ENCODE measurements around the gene LDLRAP1.

Gene LDLRAP1

GRCh38 chr1:25617625-25618432 lies 74.4 kb downstream of the LDLRAP1 start:
- in situ Hi-C loops (cut with MboI; ENCODE audit: low sequenced_read_pairs, unreplicated experiment), result no loop called here
- no peak for TF ChIP-seq CTCF (IDR thresholded peaks at IDR 0.05; ENCODE audit: borderline replicate concordance, control extremely low read depth, extremely low read depth, insufficient read depth, missing control alignments)
- DNase-seq (ENCODE audit: low spot score), result no peak

- TF ChIP-seq CTCF (IDR thresholded peaks at IDR 0.05; ENCODE audit: borderline replicate concordance, control extremely low read depth, extremely low read depth, insufficient read depth, missing control alignments), result no peak
- no peak for DNase-seq (ENCODE audit: low spot score)
- in situ Hi-C loops (cut with MboI; ENCODE audit: low sequenced_read_pairs, unreplicated experiment), result no loop called here
These were observed 75.0 kb downstream of the LDLRAP1 start for GRCh38 chr1:25618433-25618808.
